Peyer's patch (tissue), 4 donors: ENCODE results near the gene AMMECR1L. TPM values are rescaled to one million over a fixed set of nuclear protein-coding genes. Genes with fewer than 3 reads are reported as not detected.
"Not testable (repeated sequence)": the region's sequence is repeated elsewhere in the genome, so short reads cannot be mapped to it uniquely, and the experiment has no call there.

Experiments
- DNase-seq, 3 donors: peaks; one replicate each; pipeline ENCODE4 v3.0.0-alpha.2; 2017 to 2019
- H3K27ac ChIP-seq, 4 donors: fragments of 200-600 bp; sonication (generic); one replicate each; pipeline ENCODE4 v1.5.1; 2016 to 2019
- H3K27me3 ChIP-seq, 2 donors: fragments of 200-600 bp; sonication (generic); one replicate each; pipeline ENCODE4 v1.5.1; 2019
- H3K36me3 ChIP-seq, 3 donors: fragments of 200-600 bp; sonication (generic); one replicate each; pipeline ENCODE4 v1.5.1; 2016 to 2019
- H3K4me1 ChIP-seq, 4 donors: fragments of 200-600 bp; sonication (generic); one replicate each; pipeline ENCODE4 v1.5.1; 2016 to 2019
- H3K4me3 ChIP-seq, 4 donors: fragments of 200-600 bp; sonication (generic); 1 replicate in 3 of 4; 2 replicates in 1 of 4; pipeline ENCODE4 v1.5.1; 2016 to 2019; ENCODE audit warnings: mild to moderate bottlenecking in 1 of 4
- H3K9me3 ChIP-seq, 4 donors: fragments of 200-600 bp; sonication (generic); one replicate each; pipeline ENCODE4 v1.5.1; 2016 to 2019; ENCODE audit warnings: mild to moderate bottlenecking in 1 of 4
- POLR2A ChIP-seq, 2 donors: fragments of 450-650 bp; IDR thresholded peaks; one replicate each; pipeline ENCODE4 v1.5.1; 2017; ENCODE audit warnings: antibody characterized with exemption in 2 of 2, mild to moderate bottlenecking in 2 of 2, moderate library complexity in 2 of 2
- total RNA-seq, 4 donors: library from RNA; depleted of rRNA; stranded (reverse); fragments of >200 nt; gene quantifications; one replicate each; pipeline ENCODE4 v1.1.0, GENCODE V29; 2016
- TF ChIP-seq, protein P1 (sequence below), 6 experiments: fragments of 450-650 bp in 4 of 6; fragments of 200-600 bp in 2 of 6; sonication (generic) in 1 of 6; IDR thresholded peaks; one replicate each; pipeline ENCODE4 v1.5.1; 2017 to 2019; ENCODE audit warnings: antibody characterized with exemption in 6 of 6, mild to moderate bottlenecking in 3 of 6, moderate library complexity in 1 of 6

Gene AMMECR1L
- total RNA-seq, 4 donors from 2014 or later: 11.6 to 16.1 (median 13.9) TPM

GRCh38 chr2:127901339-127902056, 15.7 kb upstream of the AMMECR1L start:
- Histone ChIP-seq H3K27me3 (no peaks in the 10 kb centered on the region), H3K9me3 (no peaks in the 10 kb centered on the region), H3K4me1 (peaks cover 0 to 9% (median 0%) of the 10 kb centered on the region in 4 donors), H3K4me3 (no peak overlapping the region), H3K36me3 (no peaks in the 10 kb centered on the region), H3K27ac (peak overlapping the region in 2 of 4 donors; percentile 42 to 45)
- DNase-seq: no peak
- no peak for TF ChIP-seq POLR2A (IDR thresholded peaks at IDR 0.05)
- TF ChIP-seq, protein P1, sequence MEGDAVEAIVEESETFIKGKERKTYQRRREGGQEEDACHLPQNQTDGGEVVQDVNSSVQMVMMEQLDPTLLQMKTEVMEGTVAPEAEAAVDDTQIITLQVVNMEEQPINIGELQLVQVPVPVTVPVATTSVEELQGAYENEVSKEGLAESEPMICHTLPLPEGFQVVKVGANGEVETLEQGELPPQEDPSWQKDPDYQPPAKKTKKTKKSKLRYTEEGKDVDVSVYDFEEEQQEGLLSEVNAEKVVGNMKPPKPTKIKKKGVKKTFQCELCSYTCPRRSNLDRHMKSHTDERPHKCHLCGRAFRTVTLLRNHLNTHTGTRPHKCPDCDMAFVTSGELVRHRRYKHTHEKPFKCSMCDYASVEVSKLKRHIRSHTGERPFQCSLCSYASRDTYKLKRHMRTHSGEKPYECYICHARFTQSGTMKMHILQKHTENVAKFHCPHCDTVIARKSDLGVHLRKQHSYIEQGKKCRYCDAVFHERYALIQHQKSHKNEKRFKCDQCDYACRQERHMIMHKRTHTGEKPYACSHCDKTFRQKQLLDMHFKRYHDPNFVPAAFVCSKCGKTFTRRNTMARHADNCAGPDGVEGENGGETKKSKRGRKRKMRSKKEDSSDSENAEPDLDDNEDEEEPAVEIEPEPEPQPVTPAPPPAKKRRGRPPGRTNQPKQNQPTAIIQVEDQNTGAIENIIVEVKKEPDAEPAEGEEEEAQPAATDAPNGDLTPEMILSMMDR (IDR thresholded peaks at IDR 0.05): no peak

- H3K27me3 ChIP-seq: no peaks in the 10 kb centered on the region
- H3K36me3 ChIP-seq: no peaks in the 10 kb centered on the region
- no peak overlapping the region for H3K4me3 ChIP-seq
- H3K4me1 ChIP-seq: peaks cover 0 to 9% (median 0%) of the 10 kb centered on the region in 4 donors
- H3K9me3 ChIP-seq: no peaks in the 10 kb centered on the region
- TF ChIP-seq, protein P1 (IDR thresholded peaks at IDR 0.05): no peak
- no peak for TF ChIP-seq POLR2A (IDR thresholded peaks at IDR 0.05)
- H3K27ac ChIP-seq: no peak overlapping the region
- DNase-seq: no peak
Observed at GRCh38 chr2:127897531-127898211, 11.9 kb upstream of the AMMECR1L start.

- Histone ChIP-seq H3K9me3 (no peaks in the 10 kb centered on the region), H3K4me1 (peaks cover 0 to 9% (median 0%) of the 10 kb centered on the region in 4 donors)
- no peak for DNase-seq
Observed at GRCh38 chr2:127893494-127893893, 7.7 kb upstream of the AMMECR1L start.

GRCh38 chr2:127893033-127893432, 7.3 kb upstream of the AMMECR1L start:
- Histone ChIP-seq H3K9me3 (no peaks in the 10 kb centered on the region), H3K4me1 (peaks cover 0 to 8% (median under 1%) of the 10 kb centered on the region in 4 donors)
- no peak for DNase-seq

More at GRCh38 chr2:127893494-127893893, 7.7 kb upstream of the AMMECR1L start:
- TF ChIP-seq, protein P1 (IDR thresholded peaks at IDR 0.05): no peak
- TF ChIP-seq POLR2A (IDR thresholded peaks at IDR 0.05): no peak
- Histone ChIP-seq H3K27me3 (no peaks in the 10 kb centered on the region), H3K27ac (no peak overlapping the region), H3K36me3 (no peaks in the 10 kb centered on the region), H3K4me3 (no peak overlapping the region)

GRCh38 chr2:127891811-127892210, 6.1 kb upstream of the AMMECR1L start:
- Histone ChIP-seq H3K27me3 (no peaks in the 10 kb centered on the region), H3K4me1 (peaks cover 0 to 10% (median 2%) of the 10 kb centered on the region in 4 donors), H3K36me3 (no peaks in the 10 kb centered on the region), H3K4me3 (no peak overlapping the region), H3K9me3 (no peaks in the 10 kb centered on the region), H3K27ac (no peak overlapping the region)
- no peak for DNase-seq
- TF ChIP-seq, protein P1 (IDR thresholded peaks at IDR 0.05): no peak
- no peak for TF ChIP-seq POLR2A (IDR thresholded peaks at IDR 0.05)

More at GRCh38 chr2:127893033-127893432, 7.3 kb upstream of the AMMECR1L start:
- no peak for TF ChIP-seq POLR2A (IDR thresholded peaks at IDR 0.05)
- TF ChIP-seq, protein P1 (IDR thresholded peaks at IDR 0.05): no peak
- Histone ChIP-seq H3K4me3 (no peak overlapping the region), H3K36me3 (no peaks in the 10 kb centered on the region), H3K27me3 (no peaks in the 10 kb centered on the region), H3K27ac (no peak overlapping the region)

GRCh38 chr2:127890756-127891155, 5.0 kb upstream of the AMMECR1L start:
- DNase-seq, H3K27ac ChIP-seq, H3K4me3 ChIP-seq, H3K36me3 ChIP-seq, H3K9me3 ChIP-seq, H3K27me3 ChIP-seq: not testable (repeated sequence)
- H3K4me1 ChIP-seq: peaks cover 0 to 10% (median 2%) of the 10 kb centered on the region in 4 donors
